H1 (cell line): Measurements from ENCODE around the gene ACBD4. TPM values are rescaled to one million over a fixed set of nuclear protein-coding genes. Genes with fewer than 3 reads are reported as not detected.

Experiments used
- CBX8 ChIP-seq: fragments of 300-800, 300-1000 bp; sonication (generic); IDR thresholded peaks from 2 replicates; pipeline ENCODE4 v1.7.1; 2016; ENCODE audit warnings: low read depth, low read length, borderline replicate concordance
- CEBPB ChIP-seq: IDR thresholded peaks from 2 replicates; pipeline ENCODE4 v1.6.1; 2012; ENCODE audit warnings: low read depth, low read length
- CHD2 ChIP-seq: IDR thresholded peaks from 2 replicates; pipeline ENCODE4 v1.6.1; 2012; ENCODE audit warnings: low read length, improper control_type of control experiment
- CTBP2 ChIP-seq: IDR thresholded peaks from 2 replicates; pipeline ENCODE4 v1.7.0; 2011; ENCODE audit warnings: borderline replicate concordance, mild to moderate bottlenecking, moderate library complexity, mixed read lengths, low read length; ENCODE audit not compliant: insufficient read depth, insufficient read length
- HDAC2 ChIP-seq, 2 experiments: fragments of 300-600 bp in 1 of 2; sonication (generic) in 1 of 2; IDR thresholded peaks; 2 replicates each; pipeline ENCODE4 v1.6.1; 2011 to 2012; ENCODE audit warnings: low read depth in 2 of 2, low read length in 2 of 2, mild to moderate bottlenecking in 2 of 2, moderate library complexity in 2 of 2, borderline replicate concordance in 1 of 2, inconsistent platforms in 1 of 2
- KDM5A ChIP-seq: fragments of 200-600 bp; IDR thresholded peaks from 2 replicates; pipeline ENCODE4 v1.7.1; 2012; ENCODE audit warnings: mild to moderate bottlenecking, low read length, inconsistent platforms, mixed read lengths
- POLR2A ChIP-seq, 2 experiments: IDR thresholded peaks; 1 replicate in 1 of 2; 2 replicates in 1 of 2; pipeline ENCODE4 v1.6.1; 2011; ENCODE audit warnings: low read depth in 2 of 2, low read length in 2 of 2, mild to moderate bottlenecking in 2 of 2; ENCODE audit errors: control extremely low read depth in 1 of 2
- RFX5 ChIP-seq: IDR thresholded peaks from 2 replicates; pipeline ENCODE4 v1.6.1; 2011; ENCODE audit warnings: low read depth, low read length, improper control_type of control experiment, borderline replicate concordance
- SRF ChIP-seq: IDR thresholded peaks from 2 replicates; pipeline ENCODE4 v1.6.1; 2011; ENCODE audit warnings: mild to moderate bottlenecking, low read depth, low read length, moderate library complexity
- ZNF274 ChIP-seq: IDR thresholded peaks from 2 replicates; pipeline ENCODE4 v1.7.0; 2012; ENCODE audit warnings: low read length, borderline replicate concordance; ENCODE audit errors: extremely low read depth
- polyA plus RNA-seq, 7 experiments: library from polyadenylated mRNA; depleted of rRNA in 3 of 7; stranded (reverse) in 5 of 7; unstranded in 2 of 7; fragments of >200 nt in 5 of 7; fragments of 200-250 nt in 2 of 7; gene quantifications; 1 replicate in 5 of 7; 2 replicates in 1 of 7; 4 replicates in 1 of 7; pipeline versions ENCODE4 v1.2.1 to v1.2.3, GENCODE V29; 2011 to 2013; ENCODE audit warnings: missing spikeins in 2 of 7, mixed read lengths in 2 of 7
- total RNA-seq: library from RNA; stranded (reverse); fragmentation: NEBNext Ultra II Directional; extraction: Animal tissue kit (Norgen Biotek cat#: 25700); gene quantifications from 2 replicates; pipeline ENCODE4 v1.2.1, GENCODE V29; 2021
- TF ChIP-seq, protein P1 (sequence below): IDR thresholded peaks from 2 replicates; pipeline ENCODE4 v1.6.1; 2011; ENCODE audit warnings: low read depth, mild to moderate bottlenecking, low read length; ENCODE audit not compliant: insufficient read depth
- TF ChIP-seq, protein P2 (sequence below): IDR thresholded peaks from 2 replicates; pipeline ENCODE4 v1.6.1; 2012; ENCODE audit warnings: low read length, inconsistent platforms

Gene ACBD4
- total and polyA plus RNA-seq, 2 of the 8 experiments (the other 6 are each of a cell fraction or from before 2014, with no cell fraction given) = 7.3 to 10.7 TPM

DNA sequence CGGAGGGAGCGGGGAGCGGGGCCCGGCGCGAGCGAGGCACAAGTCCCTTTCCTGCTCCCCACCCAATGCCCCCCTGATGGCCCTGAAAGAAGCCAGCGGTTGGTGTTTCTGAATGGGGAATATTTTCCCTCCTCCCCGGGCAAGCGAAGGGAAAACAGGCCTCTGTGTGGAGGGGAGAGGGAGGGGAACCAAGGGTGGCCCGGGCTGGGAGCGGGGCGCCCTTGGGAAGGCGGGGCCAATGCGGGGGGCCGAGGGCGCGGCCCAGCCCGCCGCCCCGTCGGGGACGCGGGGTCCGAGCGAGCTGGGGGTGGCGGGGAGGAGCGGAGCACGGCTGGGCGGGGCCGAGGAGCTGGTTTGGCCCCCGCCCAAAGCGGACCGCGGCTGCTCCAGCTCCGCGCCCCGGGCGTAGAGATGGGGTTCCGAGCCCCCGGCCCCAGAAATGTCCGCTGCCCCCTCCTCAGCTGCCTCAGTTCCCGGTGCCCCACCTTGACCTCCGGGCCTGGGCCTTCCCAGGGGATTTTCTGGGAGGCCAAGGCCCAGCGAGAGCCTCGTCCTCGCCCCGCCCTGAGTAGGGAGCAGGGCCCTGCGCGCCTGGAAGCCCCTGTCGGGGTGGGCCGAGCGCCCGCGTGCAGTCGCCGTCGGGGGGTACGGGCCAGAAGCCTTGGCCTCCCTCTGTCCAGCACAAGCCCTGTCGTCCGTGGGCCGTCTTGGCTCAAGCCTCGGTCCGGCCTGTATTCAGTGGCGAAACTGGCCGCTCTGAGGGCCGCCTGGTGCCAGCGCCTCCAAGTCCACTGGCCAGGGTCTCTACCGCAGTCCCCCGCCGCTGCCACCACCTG is 8.9 kb downstream of the ACBD4 start (continued):
- TF ChIP-seq, protein P1, sequence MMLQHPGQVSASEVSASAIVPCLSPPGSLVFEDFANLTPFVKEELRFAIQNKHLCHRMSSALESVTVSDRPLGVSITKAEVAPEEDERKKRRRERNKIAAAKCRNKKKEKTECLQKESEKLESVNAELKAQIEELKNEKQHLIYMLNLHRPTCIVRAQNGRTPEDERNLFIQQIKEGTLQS = no peak
- no peak for TF ChIP-seq CHD2
- no peak for TF ChIP-seq SRF
- TF ChIP-seq, protein P2, sequence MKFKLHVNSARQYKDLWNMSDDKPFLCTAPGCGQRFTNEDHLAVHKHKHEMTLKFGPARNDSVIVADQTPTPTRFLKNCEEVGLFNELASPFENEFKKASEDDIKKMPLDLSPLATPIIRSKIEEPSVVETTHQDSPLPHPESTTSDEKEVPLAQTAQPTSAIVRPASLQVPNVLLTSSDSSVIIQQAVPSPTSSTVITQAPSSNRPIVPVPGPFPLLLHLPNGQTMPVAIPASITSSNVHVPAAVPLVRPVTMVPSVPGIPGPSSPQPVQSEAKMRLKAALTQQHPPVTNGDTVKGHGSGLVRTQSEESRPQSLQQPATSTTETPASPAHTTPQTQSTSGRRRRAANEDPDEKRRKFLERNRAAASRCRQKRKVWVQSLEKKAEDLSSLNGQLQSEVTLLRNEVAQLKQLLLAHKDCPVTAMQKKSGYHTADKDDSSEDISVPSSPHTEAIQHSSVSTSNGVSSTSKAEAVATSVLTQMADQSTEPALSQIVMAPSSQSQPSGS = no peak
- no peak for TF ChIP-seq CEBPB
- TF ChIP-seq RFX5 = no peak
- no peak for TF ChIP-seq ZNF274
- no peak for TF ChIP-seq KDM5A
- TF ChIP-seq CTBP2 = no peak
- 0 out of 4 replicates have a peak, but pooled peaks of 1 of the 2 experiments have one; percentile 41 for TF ChIP-seq HDAC2 (IDR thresholded peaks at IDR 0.05; ENCODE audit: borderline replicate concordance in 1 of 2, low read depth in 2 of 2, low read length in 2 of 2)
- peak in 1 of 2 experiments; percentile 34; a peak in 1 of 3 replicates for TF ChIP-seq POLR2A (IDR thresholded peaks at IDR 0.05; ENCODE audit: control extremely low read depth in 1 of 2, low read depth in 2 of 2, low read length in 2 of 2)
- no peak for TF ChIP-seq CBX8
